Pancreas (tissue), 10 donors: ENCODE data around the gene DQX1. TPM values are rescaled to one million over a fixed set of nuclear protein-coding genes. Genes with fewer than 3 reads are reported as not detected.
A peak's percentile ranks its signal among the peaks of the same experiment; 100 is the strongest.

Source experiments
- ATAC-seq, 4 donors: fragments of 200-7000 bp; cut with Tn5 transposase; one replicate each; pipeline versions ENCODE4 v1.8.0 to v1.9.1; 2020; ENCODE audit warnings: mild to moderate bottlenecking in 4 of 4, moderate library complexity in 4 of 4
- DNase-seq, 6 donors: peaks; one replicate each; pipeline ENCODE4 v3.0.0-alpha.2; 2020
- FAIRE-seq: peaks from 2 replicates; lab custom pipeline; 2012; peaks lifted over from hg19 to GRCh38; lab: Jason Lieb, UNC
- H3K27ac ChIP-seq, 4 donors: fragments of 200-600 bp; sonication (generic); 1 replicate in 3 of 4; 2 replicates in 1 of 4; pipeline versions ENCODE4 v1.5.0 to v1.8.0; 2020
- H3K27me3 ChIP-seq, 4 donors: fragments of 200-600 bp; one replicate each; pipeline ENCODE4 v1.8.0; 2021
- H3K36me3 ChIP-seq, 3 donors: fragments of 200-600 bp; sonication (generic) in 1 of 3; one replicate each; pipeline versions ENCODE4 v1.5.0 to v1.8.0; 2020 to 2021
- H3K4me1 ChIP-seq, 3 donors: fragments of 200-600 bp; one replicate each; pipeline ENCODE4 v1.8.0; 2021
- H3K4me3 ChIP-seq, 4 donors: fragments of 200-600 bp; sonication (generic) in 2 of 4; one replicate each; pipeline versions ENCODE4 v1.5.0 to v1.8.0; 2020 to 2021
- H3K9me3 ChIP-seq, 4 donors: fragments of 200-600 bp; one replicate each; pipeline ENCODE4 v1.8.0; 2021
- CTCF ChIP-seq, 4 donors: fragments of 200-600 bp; sonication (generic) in 3 of 4; IDR thresholded peaks; one replicate each; pipeline versions ENCODE4 v1.5.0 to v1.8.0; 2021; ENCODE audit warnings: antibody characterized with exemption in 4 of 4
- WGBS, 2 donors: extraction: QIAGEN DNeasy Blood & Tissue Kit; methylation state at CpG; one replicate each; pipeline ENCODE4 v1.1.7; 2013; 5-methylcytosine and 5-hydroxymethylcytosine counted together
- intact Hi-C, 3 donors: fragments of 100-400 bp; cut with DNase I; formaldehyde crosslinking; loops; one replicate each; pipeline versions ENCODE4 v1.11.1 to v1.14.2; 2022
- polyA plus RNA-seq, 2 donors: library from polyadenylated mRNA; stranded (reverse); fragments of 200-250 nt; gene quantifications; one replicate each; pipeline ENCODE4 v1.2.3, GENCODE V29; 2013
- total RNA-seq, 6 donors: library from RNA; stranded (reverse); fragmentation: NEBNext Ultra II Directional in 4 of 6; extraction: Animal tissue kit (Norgen Biotek cat#: 25700) in 4 of 6; gene quantifications; one replicate each; pipeline versions ENCODE4 v1.2.1 to v1.2.4, GENCODE V29; 2021 to 2023
- donor health status: healthy with polysubstance abuse.
- donor health status: DM: no; HTN: no; CAD: no; lungs with moderate emphysema.
- donor health status: DM: no; HTN: no; CAD: no.
- donor health status: control.
- donor health status: control.
- donor health status: Bipolar disorder and iron deficiency.
- donor health status: DM: yes; HTN: yes; CAD: no.
- donor health status: DM: no; HTN: no; CAD: no.
- donor health status: DM: no; HTN: no; CAD: no.
- donor health status: DM: yes; HTN: yes; CAD: no.

DQX1 gene
- total and polyA plus RNA-seq, 8 donors: 0.07 to 0.16 (median 0.15) TPM; not detected in 5

GRCh38 chr2:74481961-74482800, 43.9 kb downstream of the DQX1 start:
- Histone ChIP-seq H3K27ac (peak overlapping the region; percentile 46 to 87 (median 72)), H3K4me1 (peaks cover 5 to 18% (median 11%) of the 10 kb centered on the region in 3 donors), H3K36me3 (no peaks in the 10 kb centered on the region), H3K4me3 (peak overlapping the region; percentile 58 to 94 (median 78)), H3K9me3 (no peaks in the 10 kb centered on the region), H3K27me3 (no peaks in the 10 kb centered on the region)
- WGBS, 2 donors: 1% methylated on average over 76 to 80 of the region's 80 CpGs
- intact Hi-C loops: loop anchor here in 1 of 3 donors (5.0 kb wide), 1 partner anchor 105 kb away; no protein-coding TSS in a partner anchor
- TF ChIP-seq CTCF (IDR thresholded peaks at IDR 0.05): no peak
- ATAC-seq (peak; percentile 42 to 65 (median 56)), FAIRE-seq (no peak), DNase-seq (peak in 5 of 6 donors; percentile 22 to 88 (median 67))

GRCh38 chr2:74481431-74481830, 44.6 kb downstream of the DQX1 start:
- TF ChIP-seq CTCF (IDR thresholded peaks at IDR 0.05): no peak
- DNase-seq (no peak), FAIRE-seq (no peak), ATAC-seq (no peak)
- Histone ChIP-seq H3K4me3 (peak overlapping the region; percentile 58 to 94 (median 78)), H3K27ac (no peak overlapping the region), H3K27me3 (no peaks in the 10 kb centered on the region), H3K4me1 (peaks cover 5 to 18% (median 11%) of the 10 kb centered on the region in 3 donors), H3K9me3 (no peaks in the 10 kb centered on the region), H3K36me3 (no peaks in the 10 kb centered on the region)
- intact Hi-C loops: loop anchor here in 1 of 3 donors (5.0 kb wide), 1 partner anchor 106 kb away; no protein-coding TSS in a partner anchor
- WGBS, 2 donors: 38 to 54% methylated on average over 3 of the region's 3 CpGs

DNA sequence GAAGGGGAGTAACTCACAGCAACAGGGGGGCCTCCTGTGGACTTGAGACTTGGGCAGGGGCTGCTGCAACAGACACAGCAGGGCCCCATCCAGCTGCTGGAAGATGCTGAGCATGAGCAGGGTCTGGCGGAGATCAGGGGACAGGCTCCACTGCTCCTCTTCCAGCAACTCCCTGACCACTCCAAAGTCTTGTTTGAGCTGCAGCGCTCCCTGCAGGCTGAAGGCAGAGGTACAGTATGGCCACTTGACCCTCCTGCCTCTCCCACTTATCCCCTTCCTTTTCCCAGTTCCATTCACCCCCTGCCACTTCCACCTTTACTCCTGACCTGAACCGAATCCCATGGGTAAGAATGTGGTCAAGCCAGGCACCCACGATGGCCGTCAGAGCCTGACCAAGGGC, 51.1 kb downstream of the DQX1 start:
- TF ChIP-seq CTCF (IDR thresholded peaks at IDR 0.05): no peak
- H3K4me3 ChIP-seq: no peak overlapping the region
- peaks cover 0 to 4% (median 0%) of the 10 kb centered on the region in 3 donors for H3K36me3 ChIP-seq
- ATAC-seq (no peak), FAIRE-seq (no peak), DNase-seq (no peak)
- WGBS, 2 donors: 87 to 88% methylated on average over 5 of the region's 5 CpGs
- peaks cover 5 to 16% (median 7%) of the 10 kb centered on the region in 3 donors for H3K4me1 ChIP-seq
- no peaks in the 10 kb centered on the region for H3K27me3 ChIP-seq
- no peaks in the 10 kb centered on the region for H3K9me3 ChIP-seq
- no peak overlapping the region for H3K27ac ChIP-seq
- intact Hi-C loops: loop anchor here in 1 of 3 donors (5.0 kb wide), 1 partner anchor 112 kb away; no protein-coding TSS in a partner anchor

GRCh38 chr2:74474481-74474880, 51.5 kb downstream of the DQX1 start:
- Histone ChIP-seq H3K4me1 (peaks cover 5 to 16% (median 7%) of the 10 kb centered on the region in 3 donors), H3K27me3 (no peaks in the 10 kb centered on the region), H3K4me3 (no peak overlapping the region), H3K9me3 (no peaks in the 10 kb centered on the region), H3K36me3 (peaks cover 0 to 4% (median 0%) of the 10 kb centered on the region in 3 donors), H3K27ac (no peak overlapping the region)
- ATAC-seq: no peak
- WGBS, 2 donors: 90 to 97% methylated on average over 6 of the region's 6 CpGs
- TF ChIP-seq CTCF (IDR thresholded peaks at IDR 0.05): no peak
- no peak for FAIRE-seq
- no peak for DNase-seq
- intact Hi-C loops: no loop called here
